Measurements from ENCODE around the gene CLDN5.
A peak's percentile ranks its signal among the peaks of the same experiment; 100 is the strongest.

The CLDN5 gene

GRCh38 chr22:19490628-19491230, 33.5 kb downstream of the CLDN5 start:
- Histone ChIP-seq H3K4me1 (ENCODE audit: low read length) (peaks cover 12% of the 10 kb centered on the region), H3K9me3 (replicated peaks; ENCODE audit: insufficient read depth, low read length) (no peaks in the 10 kb centered on the region), H4K20me1 (ENCODE audit: insufficient read depth, low read length) (0 out of 2 replicates have a peak, but pooled peaks cover 7% of the 10 kb centered on the region), H3K27me3 (replicated peaks; ENCODE audit: insufficient read depth, low read length) (no peaks in the 10 kb centered on the region), H3K4me2 (ENCODE audit: low read depth, low read length) (no peak overlapping the region), H3K9ac (ENCODE audit: low read length) (no peak overlapping the region), H3K27ac (ENCODE audit: low read length) (no peak overlapping the region), H2AFZ (ENCODE audit: low read length) (no peak overlapping the region), H3F3A (ENCODE audit: insufficient read depth, low read length) (no peaks in the 10 kb centered on the region), H3K4me3 (ENCODE audit: low read length) (no peak overlapping the region), H3K9me2 (replicated peaks; ENCODE audit: insufficient read depth, low read length) (no peaks in the 10 kb centered on the region), H3K36me3 (replicated peaks; ENCODE audit: insufficient read depth, low read length) (0 out of 2 replicates have a peak, but pooled peaks cover 3% of the 10 kb centered on the region), H3K79me2 (ENCODE audit: low read length) (peaks cover 7% of the 10 kb centered on the region)
- DNase-seq, result no peak
- TF ChIP-seq CTCF (IDR thresholded peaks at IDR 0.05; ENCODE audit: low read length) (no peak), EZH2phosphoT487 (IDR thresholded peaks at IDR 0.05; ENCODE audit: low read length) (no peak), EZH2 (optimal IDR thresholded peaks at IDR 0.05; ENCODE audit: low read depth, low read length) (no peak)

GRCh38 chr22:19488884-19489843, 35.0 kb downstream of the CLDN5 start:
- H3K9ac ChIP-seq (ENCODE audit: low read length), result no peak overlapping the region
- H3K4me2 ChIP-seq (ENCODE audit: low read depth, low read length), result peak overlapping the region; percentile 22; the same call in 1 of the 2 replicates
- no peaks in the 10 kb centered on the region for H3F3A ChIP-seq (ENCODE audit: insufficient read depth, low read length)
- DNase-seq, result no peak
- no peaks in the 10 kb centered on the region for H3K9me2 ChIP-seq (replicated peaks; ENCODE audit: insufficient read depth, low read length)
- no peaks in the 10 kb centered on the region for H3K27me3 ChIP-seq (replicated peaks; ENCODE audit: insufficient read depth, low read length)
- TF ChIP-seq CTCF (IDR thresholded peaks at IDR 0.05; ENCODE audit: low read length) (peak; percentile 20; the same call in 1 of the 2 replicates), EZH2phosphoT487 (IDR thresholded peaks at IDR 0.05; ENCODE audit: low read length) (no peak)
- H2AFZ ChIP-seq (ENCODE audit: low read length), result no peak overlapping the region
- H3K9me3 ChIP-seq (replicated peaks; ENCODE audit: insufficient read depth, low read length), result no peaks in the 10 kb centered on the region
- no peak overlapping the region for H3K4me3 ChIP-seq (ENCODE audit: low read length)
- no peak overlapping the region for H3K27ac ChIP-seq (ENCODE audit: low read length)
- H3K79me2 ChIP-seq (ENCODE audit: low read length), result peaks cover 7% of the 10 kb centered on the region
- no peaks in the 10 kb centered on the region for H3K36me3 ChIP-seq (replicated peaks; ENCODE audit: insufficient read depth, low read length)
- H4K20me1 ChIP-seq (ENCODE audit: insufficient read depth, low read length), result 0 out of 2 replicates have a peak, but pooled peaks cover 7% of the 10 kb centered on the region
- peaks cover 12% of the 10 kb centered on the region for H3K4me1 ChIP-seq (ENCODE audit: low read length)

- peaks cover 2% of the 10 kb centered on the region; the same call in 1 of the 2 replicates for H3K36me3 ChIP-seq (replicated peaks; ENCODE audit: insufficient read depth, low read length)
- peaks cover 7% of the 10 kb centered on the region for H3K79me2 ChIP-seq (ENCODE audit: low read length)
- H2AFZ ChIP-seq (ENCODE audit: low read length), result no peak overlapping the region
- H3K27ac ChIP-seq (ENCODE audit: low read length), result no peak overlapping the region
- no peaks in the 10 kb centered on the region for H3F3A ChIP-seq (ENCODE audit: insufficient read depth, low read length)
- 0 out of 2 replicates have a peak, but pooled peaks cover 7% of the 10 kb centered on the region for H4K20me1 ChIP-seq (ENCODE audit: insufficient read depth, low read length)
- no peak overlapping the region for H3K4me3 ChIP-seq (ENCODE audit: low read length)
- H3K9me2 ChIP-seq (replicated peaks; ENCODE audit: insufficient read depth, low read length), result no peaks in the 10 kb centered on the region
- no peak overlapping the region for H3K9ac ChIP-seq (ENCODE audit: low read length)
- H3K4me1 ChIP-seq (ENCODE audit: low read length), result peaks cover 12% of the 10 kb centered on the region
- H3K27me3 ChIP-seq (replicated peaks; ENCODE audit: insufficient read depth, low read length), result no peaks in the 10 kb centered on the region
- H3K4me2 ChIP-seq (ENCODE audit: low read depth, low read length), result no peak overlapping the region
- DNase-seq, result no peak
- TF ChIP-seq CTCF (IDR thresholded peaks at IDR 0.05; ENCODE audit: low read length) (no peak), EZH2phosphoT487 (IDR thresholded peaks at IDR 0.05; ENCODE audit: low read length) (no peak), EZH2 (optimal IDR thresholded peaks at IDR 0.05; ENCODE audit: low read depth, low read length) (no peak)
- no peaks in the 10 kb centered on the region for H3K9me3 ChIP-seq (replicated peaks; ENCODE audit: insufficient read depth, low read length)
These were observed 35.9 kb downstream of the CLDN5 start for GRCh38 chr22:19488285-19488684.
